Left renal cortex interstitium (tissue), 4 donors: ENCODE results near the gene GATA6. TPM values are rescaled to one million over a fixed set of nuclear protein-coding genes. Genes with fewer than 3 reads are reported as not detected.

Experiments
- DNase-seq, 4 donors: peaks; one replicate each; pipeline ENCODE4 v3.0.0-alpha.2; 2013; ENCODE audit warnings: low read depth in 4 of 4, low spot score in 2 of 4, missing footprints in 1 of 4
- polyA plus RNA-seq, 4 donors: library from polyadenylated mRNA; unstranded; fragments of 120-200 nt; gene quantifications; one replicate each; pipeline ENCODE4 v1.2.1, GENCODE V29; 2013; ENCODE audit not compliant: insufficient read length in 4 of 4

The GATA6 gene
- polyA plus RNA-seq, 4 donors, result 8.0 to 13.8 (median 9.2) TPM

DNA sequence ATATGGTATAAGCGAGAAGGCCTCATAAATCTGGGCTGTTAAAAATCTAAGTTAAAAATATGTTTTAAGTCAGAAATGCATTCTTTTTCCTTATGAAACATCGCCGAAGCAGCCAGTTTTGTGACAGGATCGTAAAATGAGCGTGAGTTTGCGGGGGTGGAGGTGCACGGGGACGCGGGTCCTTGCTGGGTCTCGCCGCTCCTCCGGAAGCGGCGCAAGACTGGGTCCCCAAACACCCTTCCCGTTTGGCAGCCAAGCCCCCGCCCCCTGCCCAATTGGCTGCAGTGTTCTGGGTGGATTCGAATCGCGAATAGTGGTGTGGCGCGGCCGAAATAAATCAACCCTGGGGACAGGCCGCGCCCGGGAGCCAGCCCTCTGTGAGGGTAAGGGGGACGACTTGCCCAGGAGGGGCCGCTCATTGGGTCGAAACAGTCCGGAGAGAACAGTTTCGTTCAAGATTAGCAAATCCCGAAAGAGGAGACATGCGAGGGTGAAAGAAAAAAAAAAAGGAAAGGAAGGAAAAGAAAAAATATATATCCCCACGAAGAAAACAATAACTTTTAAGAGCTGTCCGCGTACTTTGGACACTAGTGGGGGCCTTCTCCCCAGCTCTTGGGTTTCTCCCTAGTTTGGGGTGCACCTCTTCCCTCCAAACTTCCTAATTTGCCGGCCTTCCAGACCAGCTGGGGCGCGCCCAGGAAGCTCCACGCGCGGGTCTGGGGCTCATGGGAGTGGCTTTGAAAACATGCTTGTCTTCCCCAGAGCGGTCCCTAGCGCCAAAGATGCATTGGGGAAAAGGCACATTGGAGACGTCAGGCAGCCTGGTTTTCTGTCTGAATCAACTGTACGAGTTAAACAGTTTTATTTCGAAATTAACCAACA, 3.1 kb upstream of the GATA6 start:
- DNase-seq, result no peak

DNA sequence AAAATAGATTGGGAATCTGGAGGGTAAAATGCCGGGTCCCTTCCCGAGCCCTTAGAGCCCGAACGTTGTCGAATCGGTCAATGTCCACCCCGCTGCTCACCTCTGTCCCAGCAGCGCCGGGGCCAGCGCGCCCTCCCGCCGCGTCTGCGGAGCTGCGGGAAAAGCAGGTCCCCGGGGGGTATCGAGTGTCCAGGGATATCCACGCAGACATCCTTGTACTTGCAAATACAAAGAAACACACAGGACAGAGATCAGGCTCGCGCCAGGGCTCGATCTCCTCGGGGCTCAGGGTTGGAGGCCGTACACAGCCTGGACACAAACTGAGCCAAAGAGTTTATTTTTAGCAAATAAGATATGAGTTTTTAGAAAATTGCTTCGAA, 2.3 kb upstream of the GATA6 start:
- DNase-seq, result no peak

GRCh38 chr18:22167471-22168241, 1.7 kb upstream of the GATA6 start:
- no peak for DNase-seq

DNA sequence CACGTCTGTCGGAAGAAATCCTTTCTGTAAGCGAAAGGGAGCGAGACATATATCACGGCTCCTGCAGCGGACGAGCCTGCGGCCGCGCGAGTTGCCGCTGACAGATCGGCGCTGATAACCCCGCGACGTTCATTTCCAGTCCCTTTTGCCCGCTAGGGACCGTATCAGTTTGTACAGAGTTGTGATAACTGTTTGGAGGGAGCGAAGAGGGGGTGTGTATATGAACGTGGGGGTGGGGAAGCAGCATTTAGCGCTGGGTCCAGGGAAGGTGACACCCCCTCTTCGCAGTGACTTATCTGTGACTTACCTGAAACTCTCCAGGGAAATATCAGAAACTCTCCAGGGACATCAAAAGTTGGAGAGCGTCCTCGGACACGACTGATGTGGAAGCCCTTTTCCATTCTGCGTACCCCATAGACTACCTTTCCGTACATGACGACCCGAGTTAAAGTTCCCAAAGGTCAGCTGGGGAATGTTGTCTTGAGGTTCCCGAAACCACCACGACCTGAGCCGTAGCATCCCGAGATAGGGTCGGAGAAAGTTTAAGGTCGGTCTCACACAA, 948 bp upstream of the GATA6 start:
- no peak for DNase-seq

- DNase-seq, result no peak
Observed at GRCh38 chr18:22169889-22170420, 566 bp downstream of the GATA6 start.

DNA sequence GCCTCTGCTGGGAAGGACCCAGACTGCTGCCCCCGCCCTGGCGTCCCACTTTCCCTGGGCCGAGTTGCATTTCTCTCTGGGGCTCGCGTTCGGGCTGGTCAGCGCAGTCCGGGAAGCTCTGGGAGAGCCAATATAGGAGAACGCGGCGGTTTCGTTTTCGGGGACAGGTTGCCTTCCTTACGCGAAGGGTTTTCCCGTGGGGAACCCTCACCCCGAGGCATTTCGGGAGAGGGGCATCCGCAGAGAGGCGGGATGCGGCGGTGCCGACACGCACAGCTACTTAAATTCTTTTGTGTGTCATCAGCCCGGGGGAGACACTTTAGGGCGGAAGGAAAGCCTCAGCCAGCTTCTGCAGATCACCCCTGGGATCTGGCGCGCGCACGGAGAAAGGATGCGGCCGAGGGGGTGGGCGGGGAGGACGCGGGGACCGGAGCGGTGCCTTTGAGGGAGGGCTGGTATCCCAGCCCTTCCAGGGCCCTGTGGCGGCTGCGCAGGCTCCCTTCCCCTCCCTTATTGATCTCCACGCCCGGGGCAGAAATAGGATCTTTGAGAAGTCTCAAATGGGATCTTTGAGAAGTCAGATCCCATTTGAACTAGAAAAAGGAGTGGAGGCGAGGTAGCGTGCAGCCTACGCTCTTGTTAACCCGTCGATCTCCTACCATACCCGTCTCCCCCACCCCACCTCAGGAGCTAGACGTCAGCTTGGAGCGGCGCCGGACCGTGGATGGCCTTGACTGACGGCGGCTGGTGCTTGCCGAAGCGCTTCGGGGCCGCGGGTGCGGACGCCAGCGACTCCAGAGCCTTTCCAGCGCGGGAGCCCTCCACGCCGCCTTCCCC, 1.2 kb downstream of the GATA6 start:
- no peak for DNase-seq

GRCh38 chr18:22171258-22172119, 2.1 kb downstream of the GATA6 start:
- no peak for DNase-seq

- DNase-seq, result no peak
Observed at GRCh38 chr18:22172120-22172582, 2.8 kb downstream of the GATA6 start.

DNA sequence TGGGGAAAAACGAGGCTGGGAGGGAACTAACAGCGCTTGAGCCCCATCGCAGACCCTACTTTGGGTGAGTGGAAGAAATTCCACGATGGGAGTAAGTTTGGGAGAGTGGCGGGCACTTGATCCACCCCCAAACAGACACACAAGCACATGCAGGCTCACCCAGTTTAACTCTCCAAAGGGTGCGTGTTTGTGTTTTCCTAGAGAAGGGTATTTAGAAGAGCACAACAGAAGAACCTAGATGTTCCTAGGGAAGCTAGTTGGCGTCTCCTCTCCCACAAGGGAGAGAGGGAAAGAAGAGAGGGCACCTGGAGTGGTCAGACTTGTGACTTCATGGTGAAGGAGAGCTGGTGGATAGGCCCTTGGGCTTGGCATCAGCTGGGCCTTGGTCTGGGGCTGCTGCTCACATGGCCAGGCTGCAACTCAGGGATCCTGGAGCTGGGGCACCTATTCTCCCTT, 3.2 kb downstream of the GATA6 start:
- no peak for DNase-seq

- DNase-seq, result no peak
Observed at GRCh38 chr18:22173221-22173927, 4.0 kb downstream of the GATA6 start.

DNA sequence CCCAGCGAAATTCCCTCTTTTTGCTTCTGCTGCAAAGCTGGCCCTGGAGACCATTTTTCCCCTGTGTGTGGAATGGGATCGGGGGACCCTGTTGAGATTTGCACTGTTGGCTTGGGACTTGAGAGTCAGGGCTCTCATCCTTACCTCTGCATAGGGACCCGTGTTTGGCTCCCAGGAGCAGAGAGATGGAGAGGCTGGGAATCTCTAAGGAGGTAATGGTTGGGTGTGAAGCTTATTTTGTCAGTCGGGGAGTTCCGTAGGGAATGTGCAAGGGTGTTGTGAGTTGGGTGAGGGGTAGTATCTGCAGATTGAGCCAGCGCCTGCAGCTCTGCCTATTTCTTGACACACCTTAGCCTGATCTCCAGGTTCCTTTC, 4.5 kb downstream of the GATA6 start:
- DNase-seq, result no peak

DNA sequence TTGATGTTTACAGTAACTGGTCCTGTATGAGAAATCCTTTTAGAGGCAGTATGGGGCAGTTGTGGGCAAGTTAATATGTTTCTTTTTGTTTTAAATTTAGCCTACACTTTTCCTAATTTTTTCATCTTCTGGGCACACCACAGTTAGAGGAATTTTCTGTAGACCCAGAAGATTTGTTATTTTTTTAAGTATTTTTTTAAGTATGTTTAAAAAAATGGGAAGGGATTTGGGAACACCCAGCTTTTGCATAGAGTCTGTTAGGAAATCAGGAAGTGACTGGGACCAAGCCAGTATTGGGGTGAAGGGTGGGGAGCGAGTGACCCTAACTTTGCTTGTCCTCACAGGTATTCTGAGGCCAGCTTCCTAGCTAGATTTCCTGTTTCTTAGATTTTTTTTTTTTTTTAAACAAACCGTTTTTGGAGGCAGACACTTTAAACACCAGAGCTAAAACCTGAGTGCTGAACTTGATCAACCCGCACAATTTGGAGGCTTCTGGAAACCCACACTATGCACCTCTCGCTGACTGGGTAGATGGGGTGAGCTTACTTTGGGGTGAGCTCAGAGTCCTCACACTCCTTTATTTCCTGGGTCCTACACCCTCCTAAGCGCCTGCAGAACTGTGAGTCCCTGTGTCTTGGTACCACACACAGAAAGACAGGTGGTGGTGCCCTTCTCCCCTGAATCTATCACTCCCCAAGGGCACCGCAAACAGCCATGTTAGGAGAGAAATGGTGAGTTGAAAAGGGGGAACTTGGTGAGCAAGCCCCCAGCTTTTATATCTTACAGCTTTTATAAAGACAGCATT, 5.2 kb downstream of the GATA6 start:
- DNase-seq, result no peak

DNA sequence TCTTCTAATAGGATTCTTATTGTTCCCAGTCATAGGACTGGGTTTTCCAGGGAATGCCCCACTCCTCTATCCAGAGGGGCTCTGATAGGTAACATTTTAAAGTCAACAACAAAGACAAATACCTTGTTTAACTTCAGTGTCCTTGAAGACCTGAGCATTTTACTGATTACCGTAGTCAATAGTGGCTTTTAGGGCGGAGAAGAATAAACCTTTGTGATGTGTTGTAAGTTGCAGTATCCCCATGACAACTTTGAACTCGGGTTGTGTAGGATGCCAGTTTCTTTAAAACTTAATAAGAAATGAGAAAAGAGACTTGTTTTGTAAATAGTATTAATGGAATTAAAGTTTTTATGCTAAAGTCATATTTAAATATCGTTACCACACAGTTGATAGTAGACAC, 6.0 kb downstream of the GATA6 start:
- DNase-seq, result no peak

- no peak for DNase-seq
Observed at GRCh38 chr18:22176420-22177326, 7.3 kb downstream of the GATA6 start.

DNA sequence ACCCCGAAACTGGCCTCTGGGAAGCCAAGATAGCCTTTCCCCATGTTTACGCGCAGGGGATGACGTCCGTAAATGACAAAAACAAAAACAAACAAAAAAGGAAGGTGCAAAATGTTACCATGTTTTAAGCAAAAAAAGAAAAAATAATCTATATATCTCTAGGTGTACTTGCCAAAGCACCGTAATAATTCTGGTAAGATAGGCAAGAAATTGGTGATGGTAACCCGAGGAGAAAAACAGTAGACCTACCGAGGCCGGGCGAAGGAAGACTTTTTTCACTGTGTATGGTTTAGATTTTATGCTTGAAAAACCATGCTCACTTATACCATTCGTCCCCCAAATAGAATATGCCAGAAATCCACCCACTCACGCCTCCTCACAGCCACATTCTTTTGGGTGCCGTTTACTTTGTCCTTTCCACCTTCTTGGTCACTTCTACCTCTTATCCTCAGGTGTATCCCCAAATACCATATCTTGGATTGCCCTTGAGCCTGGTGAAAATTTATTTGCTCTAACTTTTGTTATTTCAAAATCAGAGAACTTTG, 8.0 kb downstream of the GATA6 start:
- DNase-seq, result no peak

DNA sequence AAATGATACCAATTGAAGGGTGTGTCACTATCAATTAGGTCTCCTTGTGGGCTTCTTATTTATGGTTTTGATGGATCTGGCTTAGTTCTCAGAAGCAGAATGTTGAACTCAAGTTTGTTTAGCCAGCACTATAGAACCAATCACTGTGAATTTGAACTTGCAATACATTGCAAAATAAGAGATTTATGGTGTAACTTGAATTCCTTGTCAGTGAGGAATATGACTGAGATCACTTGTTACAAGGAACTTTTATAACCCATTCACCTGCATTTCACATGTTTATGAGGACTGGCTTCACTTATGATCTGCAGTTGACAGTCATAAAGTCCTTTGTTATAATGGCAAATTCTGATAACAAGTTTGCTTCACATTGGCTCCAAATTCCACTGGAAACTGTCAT, 9.8 kb downstream of the GATA6 start:
- no peak for DNase-seq

- no peak for DNase-seq
Observed at GRCh38 chr18:22179631-22180030, 10.2 kb downstream of the GATA6 start.
